HG03565 (cell line): ENCODE results near the gene RADIL.

Source experiments
- ATAC-seq: cut with Tn5 transposase; IDR thresholded peaks from one replicate; pipeline ENCODE4 v1.9.1; 2021; ENCODE audit warnings: mild to moderate bottlenecking, moderate library complexity; ENCODE audit not compliant: unreplicated experiment

The RADIL gene

GRCh38 chr7:4833691-4834600, 49.6 kb downstream of the RADIL start:
- ATAC-seq, result no peak

GRCh38 chr7:4833176-4833575, 50.3 kb downstream of the RADIL start:
- no peak for ATAC-seq

GRCh38 chr7:4832711-4833110, 50.8 kb downstream of the RADIL start:
- ATAC-seq, result no peak

- ATAC-seq, result no peak
These were observed 51.6 kb downstream of the RADIL start for GRCh38 chr7:4831723-4832495.

- ATAC-seq, result no peak
These were observed 53.3 kb downstream of the RADIL start for GRCh38 chr7:4830176-4830575.

GRCh38 chr7:4828720-4829383, 54.7 kb downstream of the RADIL start:
- ATAC-seq, result no peak

GRCh38 chr7:4825081-4825480, 58.4 kb downstream of the RADIL start:
- no peak for ATAC-seq

GRCh38 chr7:4824120-4824775, 59.3 kb downstream of the RADIL start:
- ATAC-seq, result no peak

GRCh38 chr7:4823441-4824119, 59.9 kb downstream of the RADIL start:
- no peak for ATAC-seq

GRCh38 chr7:4822677-4823076, 60.8 kb downstream of the RADIL start:
- no peak for ATAC-seq

GRCh38 chr7:4820967-4821471, 62.5 kb downstream of the RADIL start:
- no peak for ATAC-seq

GRCh38 chr7:4820405-4820966, 63.0 kb downstream of the RADIL start:
- ATAC-seq, result no peak

- no peak for ATAC-seq
These were observed 63.7 kb downstream of the RADIL start for GRCh38 chr7:4819560-4820404.

GRCh38 chr7:4818000-4818794, 65.3 kb downstream of the RADIL start:
- ATAC-seq, result no peak

- no peak for ATAC-seq
These were observed 66.2 kb downstream of the RADIL start for GRCh38 chr7:4817178-4817901.

GRCh38 chr7:4816419-4817080, 67.0 kb downstream of the RADIL start:
- no peak for ATAC-seq
